IPS DF 6.9 (cell line): ENCODE data around the gene USP2.

Experiments
- DNase-seq: peaks from one replicate; pipeline ENCODE4 v3.0.0-alpha.2; 2013; ENCODE audit warnings: low read depth, low spot score
- H3K27ac ChIP-seq: one replicate; pipeline ENCODE4 v1.5.1; 2013; ENCODE audit warnings: low read length, control low read depth
- H3K27me3 ChIP-seq: 2 replicates; pipeline ENCODE4 v1.6.1; 2013; ENCODE audit warnings: mild to moderate bottlenecking, low read length; ENCODE audit not compliant: control insufficient read depth, insufficient read depth
- H3K36me3 ChIP-seq: 2 replicates; pipeline ENCODE4 v1.6.1; 2013; ENCODE audit warnings: low read length; ENCODE audit not compliant: control insufficient read depth, insufficient read depth
- H3K4me1 ChIP-seq: 2 replicates; pipeline ENCODE4 v1.6.1; 2013; ENCODE audit warnings: low read length; ENCODE audit not compliant: control insufficient read depth, insufficient read depth
- H3K4me3 ChIP-seq: 2 replicates; pipeline ENCODE4 v1.5.1; 2013; ENCODE audit warnings: mild to moderate bottlenecking, low read length
- H3K9me3 ChIP-seq: 2 replicates; pipeline ENCODE4 v1.6.1; 2013; ENCODE audit warnings: low read length, inconsistent platforms; ENCODE audit not compliant: control insufficient read depth, insufficient read depth
- WGBS: extraction: QIAGEN DNeasy Blood & Tissue Kit; methylation state at CpG from one replicate; pipeline ENCODE4 v1.1.7; 2013; ENCODE audit warnings: mixed read lengths, missing lambda C conversion rate; ENCODE audit not compliant: insufficient read length, insufficient coverage; 5-methylcytosine and 5-hydroxymethylcytosine counted together

USP2 gene

GRCh38 chr11:119363081-119363850 is 18.2 kb downstream of the USP2 start:
- H3K4me1 ChIP-seq = peaks cover 9% of the 10 kb centered on the region
- H3K9me3 ChIP-seq = no peaks in the 10 kb centered on the region
- H3K27me3 ChIP-seq = peaks cover 14% of the 10 kb centered on the region; the same call in 1 of the 2 replicates
- H3K36me3 ChIP-seq = no peaks in the 10 kb centered on the region
- no peak for DNase-seq
- WGBS = no CpG with 5 or more reads among the region's 44 CpGs
- peak overlapping the region; percentile 50; the same call in 1 of the 2 replicates for H3K4me3 ChIP-seq
- no peak overlapping the region for H3K27ac ChIP-seq

GRCh38 chr11:119362741-119363080 is 18.8 kb downstream of the USP2 start:
- WGBS = no CpG with 5 or more reads among the region's 5 CpGs
- Histone ChIP-seq H3K4me1 (peaks cover 9% of the 10 kb centered on the region), H3K27ac (no peak overlapping the region)

GRCh38 chr11:119361941-119362725 is 19.4 kb downstream of the USP2 start:
- Histone ChIP-seq H3K27me3 (peaks cover 14% of the 10 kb centered on the region; the same call in 1 of the 2 replicates), H3K27ac (no peak overlapping the region), H3K4me1 (peaks cover 9% of the 10 kb centered on the region), H3K9me3 (no peaks in the 10 kb centered on the region), H3K4me3 (no peak overlapping the region), H3K36me3 (no peaks in the 10 kb centered on the region)
- WGBS = no CpG with 5 or more reads among the region's 11 CpGs
- DNase-seq = no peak

More at GRCh38 chr11:119362741-119363080, 18.8 kb downstream of the USP2 start:
- Histone ChIP-seq H3K36me3 (no peaks in the 10 kb centered on the region), H3K27me3 (peaks cover 14% of the 10 kb centered on the region; the same call in 1 of the 2 replicates), H3K4me3 (no peak overlapping the region), H3K9me3 (no peaks in the 10 kb centered on the region)
- no peak for DNase-seq

GRCh38 chr11:119361056-119361787 is 20.3 kb downstream of the USP2 start:
- DNase-seq = no peak
- Histone ChIP-seq H3K9me3 (no peaks in the 10 kb centered on the region), H3K27me3 (peaks cover 14% of the 10 kb centered on the region; the same call in 1 of the 2 replicates), H3K4me3 (no peak overlapping the region), H3K27ac (no peak overlapping the region), H3K36me3 (no peaks in the 10 kb centered on the region), H3K4me1 (peaks cover 9% of the 10 kb centered on the region)
- no CpG with 5 or more reads among the region's 8 CpGs for WGBS

GRCh38 chr11:119359365-119360214 is 21.9 kb downstream of the USP2 start:
- Histone ChIP-seq H3K4me1 (peaks cover 8% of the 10 kb centered on the region), H3K4me3 (no peak overlapping the region), H3K36me3 (no peaks in the 10 kb centered on the region), H3K27me3 (peaks cover 11% of the 10 kb centered on the region; the same call in 1 of the 2 replicates), H3K27ac (no peak overlapping the region), H3K9me3 (no peaks in the 10 kb centered on the region)
- WGBS = no CpG with 5 or more reads among the region's 10 CpGs
- no peak for DNase-seq

- H3K9me3 ChIP-seq = no peaks in the 10 kb centered on the region
- H3K27ac ChIP-seq = no peak overlapping the region
- H3K4me1 ChIP-seq = peaks cover 3% of the 10 kb centered on the region
- no peak overlapping the region; the same call in 1 of the 2 replicates for H3K4me3 ChIP-seq
- H3K36me3 ChIP-seq = no peaks in the 10 kb centered on the region
- H3K27me3 ChIP-seq = no peaks in the 10 kb centered on the region
- no peak for DNase-seq
- WGBS = no CpG with 5 or more reads among the region's 13 CpGs
Measured at GRCh38 chr11:119357074-119357473, 24.4 kb downstream of the USP2 start.

GRCh38 chr11:119356349-119357031 is 25.0 kb downstream of the USP2 start:
- no peak overlapping the region for H3K27ac ChIP-seq
- H3K36me3 ChIP-seq = no peaks in the 10 kb centered on the region
- no peaks in the 10 kb centered on the region for H3K27me3 ChIP-seq
- no peaks in the 10 kb centered on the region for H3K9me3 ChIP-seq
- DNase-seq = no peak
- no CpG with 5 or more reads among the region's 54 CpGs for WGBS
- H3K4me3 ChIP-seq = peak overlapping the region; percentile 37; the same call in 1 of the 2 replicates
- peaks cover 3% of the 10 kb centered on the region for H3K4me1 ChIP-seq

- H3K36me3 ChIP-seq = no peaks in the 10 kb centered on the region
- no peak for DNase-seq
- no peak overlapping the region for H3K27ac ChIP-seq
- no peak overlapping the region for H3K4me3 ChIP-seq
- H3K27me3 ChIP-seq = no peaks in the 10 kb centered on the region
- no peaks in the 10 kb centered on the region for H3K9me3 ChIP-seq
- WGBS = no CpG with 5 or more reads among the region's 9 CpGs
- no peaks in the 10 kb centered on the region for H3K4me1 ChIP-seq
Measured at GRCh38 chr11:119355091-119355843, 26.2 kb downstream of the USP2 start.

- Histone ChIP-seq H3K9me3 (no peaks in the 10 kb centered on the region), H3K4me1 (no peaks in the 10 kb centered on the region), H3K27ac (no peak overlapping the region), H3K27me3 (no peaks in the 10 kb centered on the region), H3K4me3 (no peak overlapping the region), H3K36me3 (no peaks in the 10 kb centered on the region)
- no CpG with 5 or more reads among the region's 4 CpGs for WGBS
- no peak for DNase-seq
Measured at GRCh38 chr11:119352857-119353260, 28.6 kb downstream of the USP2 start.
